22Rv1 (cell line): ENCODE data around the gene ANKRD28.

Experiments used
- CTCF ChIP-seq: fragments of 450-650 bp; IDR thresholded peaks from 2 replicates; pipeline ENCODE4 v1.5.1; 2017; ENCODE audit warnings: mild to moderate bottlenecking
- ZFX ChIP-seq: fragments of 450-650 bp; IDR thresholded peaks from 2 replicates; pipeline ENCODE4 v1.6.1; 2017; ENCODE audit warnings: antibody characterized with exemption, borderline replicate concordance

- no peak for TF ChIP-seq CTCF
- TF ChIP-seq ZFX: no peak
These were observed 46.9 kb downstream of the ANKRD28 start for GRCh38 chr3:15750879-15751278.
